ENCODE data around the gene CSNK1E. TPM values are rescaled to one million over a fixed set of nuclear protein-coding genes. Genes with fewer than 3 reads are reported as not detected.

The CSNK1E gene
- total and polyA plus RNA-seq, 2 of the 4 experiments (the other 2 are of a cell fraction) = 116 to 276 TPM

- Histone ChIP-seq H4K5ac (ENCODE audit: low read depth, low read length) (peak overlapping the region; percentile 72), H2AFZ (replicated peaks; ENCODE audit: low read length, poor library complexity) (peak overlapping the region; percentile 23), H3K9ac (ENCODE audit: low read depth, low read length) (peak overlapping the region; percentile 74; the same call in 1 of the 2 replicates), H3K23ac (ENCODE audit: low read depth, low read length) (peak overlapping the region; percentile 98), H3K4me3 (ENCODE audit: insufficient read depth, low read depth, low read length) (no peak overlapping the region), H2AK5ac (ENCODE audit: low read depth, low read length) (peak overlapping the region; percentile 99), H3K27me3 (ENCODE audit: control insufficient read depth, insufficient read depth, low read length) (no peaks in the 10 kb centered on the region), H2BK15ac (ENCODE audit: low read depth, low read length) (peak overlapping the region; percentile 97; the same call in 2 of the 3 replicates), H3K4me2 (ENCODE audit: low read depth, low read length) (peak overlapping the region; percentile 77), H3K14ac (replicated peaks; ENCODE audit: low read depth, low read length) (peak overlapping the region; percentile 98), H4K20me1 (ENCODE audit: insufficient read depth, low read length) (peaks cover 89% of the 10 kb centered on the region), H3K9me1 (ENCODE audit: insufficient read depth, low read length) (peaks cover 40% of the 10 kb centered on the region), H2AK9ac (replicated peaks; ENCODE audit: low read depth, low read length, poor library complexity) (peak overlapping the region; percentile 97), H3K56ac (ENCODE audit: extremely low read depth, insufficient read depth, low read length) (peak overlapping the region; percentile 91; the same call in 1 of the 2 replicates), H3K79me1 (ENCODE audit: low read depth in 1 of 2, low read length in 2 of 2) (peaks cover 0 to 56% of the 10 kb centered on the region in 2 experiments; a peak in 2 of 4 replicates), H3K36me3 (ENCODE audit: control insufficient read depth, insufficient read depth, low read length) (peaks cover 39% of the 10 kb centered on the region), H4K91ac (ENCODE audit: insufficient read depth, low read depth, low read length) (peak overlapping the region; percentile 93), H2BK20ac (ENCODE audit: low read depth, low read length) (peak overlapping the region; percentile 94), H3K27ac (ENCODE audit: insufficient read depth, low read length) (peak overlapping the region; percentile 94), H3K4me1 (ENCODE audit: control insufficient read depth, insufficient read depth, low read length) (peaks cover 49% of the 10 kb centered on the region), H4K8ac (ENCODE audit: low read depth in 2 of 2, low read length in 2 of 2) (peak overlapping the region; percentile 64 to 92), H3K4ac (ENCODE audit: low read depth, low read length) (peak overlapping the region; percentile 96), H2BK120ac (ENCODE audit: low read depth, low read length) (peak overlapping the region; percentile 98), H3K18ac (ENCODE audit: low read depth, low read length) (peak overlapping the region; percentile 86), H3K9me3 (ENCODE audit: control insufficient read depth, insufficient read depth, low read length) (no peaks in the 10 kb centered on the region), H2BK5ac (ENCODE audit: low read depth, low read length, poor library complexity, severe bottlenecking) (peak overlapping the region; percentile 98)
- dilution Hi-C loops (cut with HindIII; ENCODE audit: low sequenced_read_pairs, unreplicated experiment) = no loop called here
- no peak for ATAC-seq (ENCODE audit: low read depth)
- POLR2A ChIA-PET (ENCODE audit: unreplicated experiment) = no interaction called here
- CTCF ChIA-PET = no interaction called here
- in situ Hi-C loops (cut with MboI; ENCODE audit: low sequenced_read_pairs) = no loop called here
- BruUV-seq (replicated peaks) = no TSS peak
- TF ChIP-seq ELK1 (IDR thresholded peaks at IDR 0.05; ENCODE audit: borderline replicate concordance, low read depth, low read length) (no peak), MAFK (IDR thresholded peaks at IDR 0.05; ENCODE audit: low read depth, low read length) (no peak), RFX5 (IDR thresholded peaks at IDR 0.05; ENCODE audit: low read depth, low read length) (no peak), CEBPB (IDR thresholded peaks at IDR 0.05; ENCODE audit: low read depth, low read length) (no peak), CHD1 (IDR thresholded peaks at IDR 0.05; ENCODE audit: low read depth, low read length) (no peak), CTCF (conservative IDR thresholded peaks at IDR 0.05; ENCODE audit: low read depth, low read length) (no peak), FOS (IDR thresholded peaks at IDR 0.05; ENCODE audit: low read depth, low read length) (no peak), BHLHE40 (IDR thresholded peaks at IDR 0.05; ENCODE audit: low read depth, low read length) (no peak), SMC3 (IDR thresholded peaks at IDR 0.05; ENCODE audit: low read depth, low read length) (no peak), RCOR1 (IDR thresholded peaks at IDR 0.05; ENCODE audit: insufficient replicate concordance, low read length) (no peak), RAD21 (IDR thresholded peaks at IDR 0.05; ENCODE audit: low read length) (no peak), MXI1 (IDR thresholded peaks at IDR 0.05; ENCODE audit: borderline replicate concordance, low read depth, low read length) (no peak), POLR2A (IDR thresholded peaks at IDR 0.05; ENCODE audit: low read depth, low read length) (no peak), NFE2L2 (IDR thresholded peaks at IDR 0.05; ENCODE audit: low read depth, low read length) (no peak), USF2 (IDR thresholded peaks at IDR 0.05; ENCODE audit: low read depth, low read length) (no peak), MAZ (IDR thresholded peaks at IDR 0.05; ENCODE audit: borderline replicate concordance, low read depth, low read length) (no peak)
- peak; percentile 42 for DNase-seq
- intact Hi-C loops (cut with micrococcal nuclease) = no loop called here
- 87% methylated on average over 6 of the region's 7 CpGs; no CpG with 5 or more reads in 1 of the 2 experiments for WGBS, 2 experiments (ENCODE audit: extremely low coverage in 2 of 2, insufficient read length in 1 of 2)
These were observed 4.9 kb downstream of the CSNK1E start for GRCh38 chr22:38312261-38312800.

Measured in IMR-90 (cell line).